GM21737 (cell line): ENCODE measurements around the gene IL17REL.

Source experiments
- ATAC-seq: cut with Tn5 transposase; IDR thresholded peaks from one replicate; pipeline ENCODE4 v1.9.1; 2021; ENCODE audit warnings: mild to moderate bottlenecking, moderate library complexity; ENCODE audit not compliant: unreplicated experiment

IL17REL gene

DNA sequence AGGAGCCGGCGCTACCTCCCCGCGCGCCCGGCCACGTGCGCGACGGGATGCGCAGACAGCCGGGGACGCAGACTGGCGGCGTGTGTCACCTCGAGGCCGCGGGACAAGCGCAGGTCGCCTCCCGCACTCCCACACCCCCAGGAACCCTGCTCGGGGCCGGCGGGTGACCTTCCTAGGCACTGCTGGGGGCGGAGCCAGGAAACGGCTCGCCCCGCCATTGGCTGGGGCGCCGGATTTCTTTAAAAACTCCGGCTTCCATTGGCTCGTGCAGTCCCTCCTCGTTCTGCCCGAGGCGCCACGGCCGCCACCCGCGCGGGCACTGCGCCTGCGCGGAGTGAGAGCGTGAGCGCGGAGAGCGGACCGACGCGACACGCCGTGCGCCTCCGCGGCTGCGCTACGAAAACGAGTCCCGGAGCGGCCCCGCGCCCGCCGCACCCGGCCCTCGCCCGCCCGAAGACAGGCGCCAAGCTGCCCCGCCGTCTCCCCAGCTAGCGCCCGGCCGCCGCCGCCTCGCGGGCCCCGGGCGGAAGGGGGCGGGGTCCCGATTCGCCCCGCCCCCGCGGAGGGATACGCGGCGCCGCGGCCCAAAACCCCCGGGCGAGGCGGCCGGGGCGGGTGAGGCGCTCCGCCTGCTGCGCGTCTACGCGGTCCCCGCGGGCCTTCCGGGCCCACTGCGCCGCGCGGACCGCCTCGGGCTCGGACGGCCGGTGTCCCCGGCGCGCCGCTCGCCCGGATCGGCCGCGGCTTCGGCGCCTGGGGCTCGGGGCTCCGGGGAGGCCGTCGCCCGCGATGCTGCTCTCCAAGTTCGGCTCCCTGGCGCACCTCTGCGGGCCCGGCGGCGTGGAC lies 52.2 kb downstream of the IL17REL start, which contains the start of gene PIM3:
TSS of gene PIM3 (plus strand) at position 614 of the 846 bp plus-strand sequence. CDS start at position 790, 176 bp downstream.
- ATAC-seq = peak; percentile 50

DNA sequence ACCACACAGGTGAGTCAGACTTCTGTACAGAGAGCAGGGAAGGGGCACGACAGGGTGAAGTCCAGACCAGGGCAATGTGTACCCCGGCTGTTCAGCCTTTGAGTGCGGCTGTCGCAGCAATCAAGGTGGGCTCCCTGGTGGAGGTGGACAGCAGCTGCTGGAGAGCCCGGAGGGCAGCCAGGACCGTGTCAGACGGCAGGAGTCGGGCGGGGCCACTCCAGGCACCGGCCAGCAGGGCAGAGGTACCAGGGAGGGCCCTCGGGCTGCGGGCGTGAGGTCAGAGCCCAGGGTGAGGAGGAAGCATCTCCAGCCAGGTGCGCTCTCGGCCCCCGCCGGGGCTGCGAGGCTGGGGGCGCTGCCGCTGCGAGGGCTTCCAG lies 52.8 kb downstream of the IL17REL start:
- ATAC-seq = no peak

DNA sequence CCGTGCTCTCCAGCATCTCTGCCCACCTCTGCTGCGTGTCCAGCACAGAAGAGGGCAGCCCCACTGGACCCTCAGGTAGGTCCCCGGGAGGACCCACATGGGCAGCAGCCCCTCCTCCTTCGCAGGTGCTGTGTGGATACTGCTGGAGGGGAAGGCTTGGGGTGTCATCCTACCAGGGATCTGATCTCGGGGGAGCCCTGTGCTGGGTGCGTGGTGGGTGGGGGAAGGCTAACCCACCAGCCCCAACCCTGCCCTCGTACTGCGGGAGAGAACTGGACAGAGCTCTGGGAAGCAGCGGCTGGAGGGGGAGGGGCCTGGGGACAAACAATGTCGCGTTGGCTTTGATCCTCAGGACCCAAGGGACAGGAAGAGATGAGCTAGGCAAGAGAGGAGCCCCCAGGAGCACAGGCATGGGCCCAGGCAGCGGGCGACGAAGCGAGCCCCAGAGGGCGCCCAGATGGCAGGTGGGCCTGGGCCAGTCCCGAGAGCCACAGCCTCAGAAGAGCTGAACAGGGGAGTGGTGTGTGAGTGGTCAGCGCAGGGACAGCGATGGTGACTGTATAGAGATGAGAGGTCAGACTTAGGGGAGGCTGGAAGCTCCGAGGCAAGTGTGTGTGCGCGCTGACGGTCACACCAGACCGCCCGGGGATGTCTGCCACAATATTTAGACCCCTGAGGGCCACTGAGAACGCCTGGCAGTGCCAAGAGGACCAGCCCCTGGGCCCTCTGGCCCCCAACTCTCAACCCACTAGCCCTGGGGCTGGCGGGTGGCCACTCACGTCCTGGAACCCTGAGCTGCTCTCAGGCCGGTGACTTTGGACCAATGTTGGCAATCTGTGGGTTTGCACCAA lies 53.4 kb downstream of the IL17REL start:
- no peak for ATAC-seq

DNA sequence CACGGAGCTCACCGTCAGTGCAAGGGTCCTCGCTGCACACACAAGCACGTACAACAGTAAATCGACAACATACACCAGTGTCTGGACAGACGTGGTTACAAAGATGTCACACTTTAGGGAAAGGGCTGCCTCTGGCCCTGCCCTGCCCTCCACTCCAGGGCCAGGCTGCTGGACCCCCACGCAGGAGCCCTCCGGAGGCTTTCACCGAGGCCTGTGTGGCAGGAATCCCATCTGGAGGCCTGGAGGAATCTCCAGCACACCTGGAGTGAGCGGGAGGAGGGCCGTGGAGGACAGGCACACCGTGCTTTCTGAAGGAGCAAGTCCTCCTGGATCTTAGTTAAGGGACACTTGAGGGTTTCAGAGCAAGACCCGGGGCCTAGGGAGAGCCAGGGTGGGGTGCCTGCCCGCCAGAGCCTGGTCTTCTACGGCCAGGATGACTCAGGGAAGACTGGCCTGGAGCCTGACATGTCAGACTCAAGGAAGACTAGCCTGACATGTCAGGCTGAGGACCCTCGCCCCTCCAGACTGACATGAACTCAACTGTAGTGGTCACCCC lies 54.1 kb downstream of the IL17REL start:
- no peak for ATAC-seq

DNA sequence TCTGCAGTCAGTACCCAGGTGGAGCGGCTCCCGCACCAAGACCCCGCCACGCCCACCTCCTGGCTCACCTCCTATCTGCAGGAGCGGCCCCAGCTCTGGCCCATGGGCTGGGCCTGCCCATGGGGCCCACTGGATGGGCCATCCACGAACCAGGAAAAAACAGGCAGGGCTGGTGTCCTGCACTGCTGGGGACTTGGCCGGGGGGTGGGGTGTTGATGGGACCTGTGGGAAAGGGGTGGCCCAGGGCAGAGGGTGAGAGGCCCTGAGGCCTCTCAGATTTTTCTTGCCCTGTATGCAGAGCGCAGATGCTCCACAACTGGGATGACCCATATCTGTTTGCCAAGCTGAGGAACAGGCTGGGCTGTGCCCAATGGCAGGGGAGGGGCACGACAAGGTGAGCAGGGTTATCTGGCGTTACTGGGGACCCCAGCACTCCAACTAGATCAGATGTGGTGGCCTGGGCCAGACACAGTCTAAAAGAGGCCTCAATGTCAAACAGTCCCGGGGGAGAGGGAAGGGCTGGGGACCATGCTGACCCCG lies 54.7 kb downstream of the IL17REL start:
- ATAC-seq = no peak

DNA sequence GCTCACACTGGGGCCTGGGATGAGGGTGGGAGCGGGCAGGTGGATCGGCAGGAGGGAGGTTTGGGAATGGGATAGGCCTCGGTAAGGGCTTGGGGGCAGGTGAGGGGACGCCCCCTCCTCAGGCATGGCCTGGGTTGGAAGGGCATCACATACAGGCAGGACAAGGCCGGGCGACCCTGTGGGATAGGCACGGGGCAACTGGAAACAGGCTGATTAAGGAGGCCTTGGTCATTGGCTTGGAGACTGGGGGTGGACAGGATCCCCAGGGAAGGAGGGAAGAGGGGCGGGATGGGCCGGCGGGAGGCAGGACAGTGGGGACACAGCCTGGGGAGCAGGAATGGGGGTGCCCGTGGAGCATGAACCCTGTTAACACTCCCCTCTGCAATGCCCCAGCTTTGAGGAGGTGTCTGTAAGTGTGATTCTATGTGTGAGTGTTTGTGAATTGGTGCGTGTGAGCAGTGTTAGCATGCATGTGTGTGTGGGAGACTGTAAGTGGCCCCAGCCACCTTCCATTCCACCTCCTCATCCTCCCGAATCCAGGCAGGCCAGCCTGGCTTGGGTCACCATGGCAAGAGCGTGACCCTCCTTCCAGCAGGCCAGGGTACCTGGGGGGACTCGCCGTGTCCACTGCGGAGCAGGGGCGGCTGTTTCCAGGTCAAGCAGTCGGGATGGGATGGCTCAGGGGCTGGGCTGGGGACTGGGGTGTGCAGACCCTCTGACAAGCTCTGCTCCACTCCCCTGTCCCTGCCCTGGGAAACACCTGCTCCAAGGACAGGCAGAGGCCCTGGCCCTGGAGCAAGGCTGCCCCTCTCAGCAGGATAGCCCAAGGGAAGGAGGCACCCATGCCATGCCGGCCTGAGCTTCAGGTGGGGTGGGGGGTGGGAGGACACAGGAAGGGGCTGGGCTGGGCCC lies 55.4 kb downstream of the IL17REL start:
- no peak for ATAC-seq

DNA sequence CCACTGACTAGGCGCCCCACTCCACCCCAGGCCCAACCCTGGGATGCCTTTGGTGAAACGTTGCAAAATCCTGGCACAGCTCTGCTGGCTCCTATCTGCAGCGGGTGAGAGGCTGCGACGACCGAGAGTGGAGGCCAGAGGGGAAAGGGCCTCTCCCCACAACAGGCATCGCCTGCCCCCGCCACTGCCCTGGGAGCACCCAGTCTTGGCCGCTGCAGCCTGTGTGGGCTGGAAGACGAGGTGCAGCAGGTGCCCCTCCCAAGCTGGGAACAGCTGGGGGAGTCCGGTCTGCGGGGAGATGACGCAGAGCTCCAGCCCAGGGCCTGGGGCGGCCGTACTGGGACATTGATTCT lies 56.2 kb downstream of the IL17REL start:
- no peak for ATAC-seq

DNA sequence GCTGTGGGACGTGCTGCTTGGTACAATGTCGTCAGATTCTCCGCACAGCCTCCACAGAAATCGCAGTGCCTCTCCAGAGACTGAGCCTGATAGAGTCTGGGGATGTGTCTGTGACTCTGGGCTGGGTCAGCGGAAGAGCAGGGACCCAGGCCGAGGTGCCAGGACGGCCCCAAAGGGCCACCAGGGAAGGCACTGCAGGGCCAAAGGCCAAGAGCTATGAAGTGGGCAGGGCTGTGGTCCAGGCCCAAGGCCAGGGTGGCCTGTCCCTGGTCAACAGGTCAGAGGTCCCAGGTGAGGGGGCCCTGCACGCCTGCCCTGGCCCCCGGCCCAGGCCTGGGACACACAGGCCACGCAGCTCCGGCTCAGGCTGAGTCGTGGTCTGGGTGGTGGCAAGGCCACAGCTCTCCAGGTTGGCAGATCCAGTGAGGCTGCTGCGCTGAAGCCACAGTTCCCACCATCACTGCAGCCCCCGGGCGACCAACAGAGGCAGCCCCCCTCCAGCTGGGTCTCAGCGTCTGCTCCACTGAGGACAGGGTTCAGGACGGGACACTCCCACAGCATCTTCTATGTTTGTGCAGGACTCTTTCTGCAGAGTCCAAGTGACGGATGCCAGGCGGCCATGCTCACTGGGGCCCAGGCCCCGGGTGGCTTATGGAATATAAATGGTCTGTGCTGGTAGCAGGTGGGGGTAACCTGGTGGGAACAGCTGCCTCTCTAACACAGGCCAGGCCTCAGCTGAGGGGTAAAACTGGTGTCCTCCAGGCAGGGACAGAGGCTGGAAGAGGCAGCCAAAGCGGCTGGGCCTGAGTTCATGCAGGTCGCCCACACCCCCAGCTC lies 56.8 kb downstream of the IL17REL start:
- ATAC-seq = no peak

DNA sequence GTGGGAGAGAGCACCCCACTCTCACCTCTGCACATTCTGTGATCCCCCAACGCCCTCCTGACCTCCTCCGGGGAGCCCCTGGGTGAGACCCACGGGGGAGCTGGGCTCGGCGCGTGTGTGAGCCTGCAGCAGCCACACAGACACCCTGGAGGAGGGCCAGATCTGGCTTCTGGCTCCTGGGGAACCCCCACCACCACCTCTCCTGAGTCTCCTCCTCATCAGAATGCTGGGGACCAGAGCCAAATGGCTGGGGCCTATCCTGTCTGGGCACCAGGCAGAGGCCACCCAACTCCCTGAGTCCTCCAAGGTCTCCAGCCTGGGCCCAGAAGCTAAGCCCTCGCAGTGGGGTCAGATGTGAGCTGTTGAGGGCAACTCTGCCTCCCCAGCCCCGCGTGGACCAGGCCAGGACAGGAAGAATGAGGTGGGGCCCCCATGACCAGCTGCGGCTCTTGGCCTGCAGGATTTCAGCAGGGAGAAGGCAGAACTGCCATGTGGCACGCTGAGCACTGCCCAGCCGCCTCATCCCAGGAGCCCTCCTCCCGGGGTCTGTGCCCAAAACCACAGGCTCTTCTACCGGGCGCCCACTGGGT lies 57.5 kb downstream of the IL17REL start:
- no peak for ATAC-seq

DNA sequence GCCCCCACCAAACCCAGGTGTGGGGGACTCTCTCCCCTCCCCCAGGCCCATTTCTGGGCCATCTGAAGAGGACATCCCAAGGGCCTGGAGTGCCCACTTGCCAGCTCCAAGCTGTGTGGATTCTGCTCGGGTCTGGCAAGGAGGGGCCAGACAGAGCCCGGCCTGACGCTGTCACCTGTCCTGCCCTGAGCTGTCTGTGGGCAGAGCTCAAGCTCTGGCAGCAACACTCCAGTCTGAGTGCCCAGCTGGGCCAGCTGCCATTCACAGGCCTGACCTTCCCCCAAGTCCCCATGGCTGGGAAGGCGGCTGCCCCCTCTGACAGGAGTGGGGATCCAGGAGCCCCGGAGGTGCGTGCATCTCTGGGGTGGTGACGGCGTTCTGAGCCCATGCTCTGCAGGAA lies 58.2 kb downstream of the IL17REL start:
- no peak for ATAC-seq

DNA sequence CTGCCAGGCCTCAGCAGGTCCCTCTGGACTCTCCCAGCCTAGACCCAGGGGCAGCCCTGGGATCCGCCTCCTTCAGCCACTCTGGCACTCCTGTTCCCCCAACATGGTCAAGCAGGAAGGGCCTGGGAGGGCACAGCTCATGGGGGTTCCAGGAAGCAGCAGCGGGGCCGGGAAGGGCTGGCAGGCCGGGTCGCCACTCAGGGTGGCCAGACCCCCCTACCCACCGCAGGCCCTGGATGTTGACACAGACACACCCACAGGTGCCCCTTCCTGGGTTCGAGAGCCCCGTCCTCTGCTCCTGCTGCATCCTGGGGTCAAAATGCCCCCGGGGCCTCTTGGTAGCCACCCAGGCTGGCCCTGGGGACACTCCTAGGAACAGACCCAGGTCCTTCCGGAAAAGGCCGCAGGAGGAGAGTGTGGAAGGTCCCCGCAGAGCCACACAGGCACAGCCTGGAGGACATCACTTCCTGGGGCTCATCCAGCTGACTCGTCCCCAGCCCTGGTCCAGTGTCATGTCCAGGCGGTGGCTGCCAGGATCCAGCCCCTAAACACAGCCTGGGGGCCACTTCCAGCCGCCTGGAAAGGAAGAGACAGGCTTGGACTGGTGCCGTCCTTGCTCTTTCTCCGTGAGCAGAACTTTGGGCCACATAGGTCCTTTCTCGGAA lies 58.8 kb downstream of the IL17REL start:
- no peak for ATAC-seq

DNA sequence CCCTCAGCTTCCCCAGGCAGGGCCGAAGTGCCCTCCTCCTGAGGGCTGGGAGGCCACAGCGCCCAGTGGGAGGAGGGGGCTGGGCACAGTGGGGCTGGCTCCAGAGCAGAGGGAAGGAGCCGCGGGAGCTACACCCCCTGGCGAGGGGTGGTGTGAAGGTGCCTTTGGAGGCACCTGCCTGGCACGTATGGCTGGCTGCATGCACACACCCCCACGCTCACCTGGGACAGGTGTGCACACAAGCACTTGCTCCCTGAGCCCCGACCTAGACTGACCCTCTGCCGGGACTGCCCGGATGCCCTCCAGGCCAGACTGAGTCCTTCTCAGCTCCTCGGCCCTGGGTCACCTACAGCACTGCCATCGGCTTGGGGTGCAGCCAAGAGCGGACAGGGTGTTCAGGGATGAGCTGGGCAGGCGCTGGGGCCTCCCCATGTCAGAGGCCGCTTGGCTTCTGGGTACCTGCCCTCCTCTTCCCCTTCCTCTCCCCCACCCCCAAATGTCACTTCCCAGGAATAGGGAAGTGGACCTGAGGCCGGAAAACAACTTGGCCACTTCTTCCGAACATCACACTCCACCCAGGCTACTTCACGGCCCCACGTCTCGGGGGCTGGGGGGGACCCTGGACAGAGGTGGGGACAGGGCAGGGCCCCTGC lies 59.4 kb downstream of the IL17REL start:
- no peak for ATAC-seq

DNA sequence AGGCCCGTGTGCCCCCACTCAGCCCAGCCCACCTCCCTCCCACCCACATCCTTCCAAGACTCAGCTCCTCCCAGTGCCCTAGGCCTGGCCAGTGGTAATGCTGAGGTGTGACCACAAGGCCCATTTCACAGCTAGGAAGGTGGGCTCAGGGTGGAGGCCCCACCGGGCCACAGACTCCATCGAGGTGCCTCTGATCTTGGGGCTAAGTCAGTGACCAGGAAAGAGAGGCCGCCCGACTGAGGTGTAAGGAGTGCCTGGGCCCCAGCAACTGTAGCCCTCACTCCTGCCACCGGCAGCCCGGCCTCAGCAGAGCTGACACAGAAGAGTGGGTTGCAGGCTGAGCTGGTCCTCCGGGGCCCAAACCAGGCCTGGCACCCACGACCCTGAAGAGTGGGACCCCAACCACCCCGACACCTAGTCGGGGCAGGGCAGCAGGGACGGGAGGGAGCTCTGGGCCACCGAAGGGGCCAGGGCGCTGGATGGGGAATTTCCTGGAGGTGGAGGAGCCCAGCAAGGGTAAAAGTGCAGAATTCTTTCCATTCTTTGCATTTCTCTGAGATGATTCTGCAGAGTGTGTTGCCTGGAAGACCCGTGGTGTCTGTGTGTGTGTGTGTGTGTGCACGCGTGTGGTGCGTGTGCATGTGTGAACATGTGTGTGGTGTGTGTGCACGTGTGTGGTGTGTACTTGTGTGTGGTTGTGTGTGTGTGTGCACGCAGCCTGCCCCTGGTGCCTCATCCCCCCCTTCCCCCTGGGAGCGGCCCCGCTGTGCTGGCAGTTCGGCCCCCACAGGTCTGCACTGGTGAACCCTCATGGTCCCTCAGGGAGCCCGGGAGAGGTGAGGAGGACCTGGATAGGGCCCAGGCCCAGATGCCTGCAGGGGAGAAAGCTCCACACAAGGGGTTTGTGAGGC lies 60.3 kb downstream of the IL17REL start:
- ATAC-seq = no peak

DNA sequence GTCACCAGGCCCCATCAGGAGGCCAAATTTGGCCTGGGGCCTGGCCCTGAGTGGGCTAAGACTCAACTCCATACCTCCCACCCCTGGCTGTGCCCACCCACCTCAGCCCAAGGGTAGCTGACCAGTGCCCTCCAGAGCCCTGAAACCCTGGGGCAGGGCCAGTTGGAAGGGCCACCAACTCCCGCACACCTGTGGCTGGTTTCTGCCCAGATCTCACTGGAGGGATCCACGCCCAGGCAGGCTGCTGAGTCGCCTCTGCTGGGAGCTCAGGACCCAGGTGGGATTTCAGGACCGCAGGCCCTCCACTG lies 60.9 kb downstream of the IL17REL start:
- no peak for ATAC-seq

DNA sequence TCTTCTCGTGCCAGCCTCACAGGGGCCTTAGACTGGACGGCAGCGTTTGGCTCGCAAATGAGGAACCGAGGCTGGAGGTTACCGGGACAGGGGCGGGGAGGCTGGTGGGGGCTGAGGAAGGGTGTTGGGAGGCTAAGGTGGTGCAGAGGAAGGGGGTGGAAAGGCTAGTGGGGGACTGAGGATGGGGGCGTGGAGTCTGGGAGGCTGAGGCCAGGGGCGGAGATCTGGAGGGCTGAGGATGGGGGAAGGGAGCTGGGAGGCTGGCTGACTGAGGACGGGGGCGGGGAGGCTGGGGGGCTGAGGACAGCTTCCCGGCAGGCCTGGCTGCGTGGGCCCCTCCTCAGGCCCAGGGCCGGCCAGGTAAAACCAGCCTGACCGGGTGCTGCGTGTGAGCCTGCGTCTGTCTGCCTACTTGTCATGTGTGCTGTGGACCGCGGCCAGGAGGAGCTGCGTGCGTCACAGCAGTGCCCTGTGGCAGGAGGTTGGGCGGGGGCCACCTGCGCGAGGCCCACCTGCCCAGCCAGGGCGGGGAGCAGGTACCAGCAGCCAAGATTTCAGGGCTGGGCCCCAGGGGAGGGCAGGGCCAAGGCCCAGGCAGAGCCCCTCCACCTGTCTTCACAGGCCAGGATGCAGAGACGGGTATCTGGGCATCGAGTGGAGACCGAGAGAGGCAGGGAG lies 61.4 kb downstream of the IL17REL start:
- ATAC-seq = no peak

DNA sequence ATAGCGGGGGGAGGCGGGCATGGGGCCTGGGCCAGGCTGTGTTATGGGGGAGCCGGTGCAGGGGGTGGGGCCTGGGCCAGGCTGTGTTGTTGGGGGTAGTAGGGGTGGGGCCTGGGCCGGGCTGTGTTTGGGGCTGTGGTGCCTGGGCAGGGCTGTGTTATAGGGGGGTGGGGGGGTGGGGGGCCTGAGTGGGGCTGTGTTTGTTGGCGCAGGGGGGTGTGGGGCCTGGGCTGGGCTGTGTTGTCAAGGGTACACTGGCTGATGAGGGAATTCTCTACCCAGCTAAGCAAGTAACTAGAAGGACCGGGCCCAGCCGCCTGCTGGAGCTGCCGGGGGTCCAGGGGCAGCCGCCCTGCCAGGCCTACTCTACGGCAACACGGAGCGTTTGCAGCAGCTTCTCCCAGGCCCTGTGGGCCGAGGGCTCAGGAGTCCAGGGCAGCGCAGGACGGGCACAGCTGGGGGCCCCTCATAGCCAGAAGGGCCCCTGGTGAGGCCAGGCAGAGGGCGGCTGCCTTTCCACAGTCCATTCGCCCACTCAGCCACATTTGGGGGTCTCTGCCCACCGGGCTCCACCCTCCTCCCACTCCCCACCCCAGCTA lies 62.1 kb downstream of the IL17REL start:
- no peak for ATAC-seq
